ENCODE results near the gene ADCY7.

Gene ADCY7

GRCh38 chr16:50282010-50282538 lies 15.7 kb downstream of the ADCY7 start:
- no peak for DNase-seq (ENCODE audit: low read depth)

DNA sequence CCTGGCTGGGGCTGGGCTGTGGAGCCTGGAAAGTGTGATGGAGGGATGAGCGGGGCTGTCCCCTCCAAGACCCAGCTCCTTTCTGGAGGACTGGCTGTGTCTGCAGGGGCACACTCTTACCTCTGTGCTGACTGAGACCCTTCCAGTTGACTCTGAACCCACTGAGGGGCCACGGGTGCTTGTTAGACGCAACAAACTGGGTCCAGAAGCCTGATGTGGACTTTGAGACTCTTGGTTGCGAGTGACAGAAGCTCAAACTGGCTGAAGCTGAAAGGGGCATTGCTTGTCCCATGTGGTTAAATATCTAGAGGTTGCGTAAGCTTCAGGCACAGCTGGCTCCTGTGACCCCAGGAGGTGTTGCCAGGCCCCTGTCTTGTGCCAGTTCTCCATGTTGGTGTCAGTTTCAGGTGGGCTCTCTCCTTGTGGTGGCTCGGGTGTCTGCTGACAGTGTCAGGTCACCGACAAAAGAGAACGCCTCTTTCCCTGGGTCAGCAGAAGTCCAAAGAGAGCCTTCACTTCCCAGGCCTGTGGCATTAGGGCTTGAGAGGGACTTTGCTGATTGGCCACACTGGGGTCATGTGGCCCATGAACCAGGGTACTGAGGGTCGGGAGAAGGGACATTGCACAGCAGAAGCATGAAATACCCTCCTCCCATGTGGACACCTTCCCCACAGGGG lies 16.7 kb downstream of the ADCY7 start:
- DNase-seq (ENCODE audit: low read depth): no peak

DNA sequence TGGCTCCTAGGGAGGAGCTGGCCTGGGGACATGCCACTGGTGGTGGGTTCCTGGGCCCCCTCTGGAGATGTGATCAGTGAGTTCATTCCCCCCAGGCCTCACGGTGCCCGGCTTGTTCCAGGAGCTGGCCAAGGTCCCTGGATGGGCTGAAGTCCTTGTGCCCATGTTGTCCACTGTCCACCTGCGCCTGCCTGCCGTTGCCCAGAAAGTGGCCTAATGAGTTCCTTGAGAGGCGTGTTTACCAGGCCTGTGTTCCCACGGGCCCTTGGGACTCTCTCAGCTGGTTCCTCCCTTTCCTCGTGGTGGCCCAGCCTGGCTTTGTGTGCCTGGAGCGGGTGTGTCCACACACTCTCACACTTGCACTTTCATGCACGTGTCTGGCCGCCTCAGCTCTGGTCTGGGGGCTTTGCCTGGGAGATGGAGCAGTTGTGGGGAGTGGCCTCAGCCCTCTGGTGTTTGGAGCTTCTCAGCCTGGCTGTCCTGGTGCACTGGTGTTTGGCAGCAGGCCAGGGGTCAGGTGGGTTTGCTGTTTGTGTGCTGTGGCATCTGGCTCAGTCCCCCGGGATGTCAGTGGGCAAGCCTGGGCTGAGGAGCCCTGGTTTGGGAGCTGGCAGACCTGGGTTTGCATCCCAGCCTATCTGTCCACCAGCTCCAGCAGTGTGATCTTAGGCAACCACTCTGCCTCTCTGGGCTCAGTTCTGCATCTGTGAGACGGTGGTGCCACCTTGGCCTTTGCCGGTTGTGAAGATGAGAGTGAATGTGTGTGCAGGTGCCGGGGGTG lies 18.0 kb downstream of the ADCY7 start:
- no peak for DNase-seq (ENCODE audit: low read depth)

- DNase-seq (ENCODE audit: low read depth): no peak
Observed at GRCh38 chr16:50285406-50286003, 19.2 kb downstream of the ADCY7 start.

DNA sequence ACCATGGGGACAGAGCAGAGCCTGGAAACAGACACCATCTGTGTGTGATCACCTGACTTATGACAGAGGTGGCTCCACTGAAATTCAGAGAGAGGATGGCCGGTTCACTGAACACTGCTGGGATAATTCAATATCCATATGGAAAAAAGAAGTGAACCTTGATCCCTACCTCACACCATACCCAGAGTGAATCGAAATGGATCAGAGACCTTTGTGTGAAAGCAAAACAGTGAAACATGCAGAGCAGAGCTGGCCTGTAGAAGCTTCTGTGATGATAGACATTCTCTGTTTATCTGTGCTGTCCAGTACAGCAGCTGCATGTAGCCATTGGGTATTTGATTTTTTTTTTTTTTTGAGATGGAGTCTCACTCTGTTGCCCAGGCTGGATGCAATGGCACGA lies 20.3 kb downstream of the ADCY7 start:
- no peak for DNase-seq (ENCODE audit: low read depth)

- DNase-seq (ENCODE audit: low read depth): no peak
Observed at GRCh38 chr16:50288026-50288425, 21.7 kb downstream of the ADCY7 start.

DNA sequence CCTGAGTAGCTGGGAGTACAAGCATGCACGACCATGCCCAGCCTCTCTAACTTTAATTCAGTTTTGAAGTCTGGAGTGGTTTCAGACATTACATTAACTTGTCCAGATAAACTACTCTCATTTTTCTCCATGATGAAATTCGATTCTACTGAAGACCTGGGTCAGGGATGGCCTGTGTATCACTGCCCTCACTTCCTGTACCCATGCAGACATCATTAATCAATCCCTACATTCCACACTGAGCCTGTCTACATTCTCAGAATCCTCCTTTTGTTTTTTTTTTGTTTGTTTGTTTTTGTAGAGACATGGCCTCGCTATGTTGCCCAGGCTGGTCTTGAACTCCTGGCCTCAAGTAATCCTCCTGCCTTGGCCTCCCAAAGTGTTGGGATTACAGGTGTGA lies 22.6 kb downstream of the ADCY7 start:
- no peak for DNase-seq (ENCODE audit: low read depth)

DNA sequence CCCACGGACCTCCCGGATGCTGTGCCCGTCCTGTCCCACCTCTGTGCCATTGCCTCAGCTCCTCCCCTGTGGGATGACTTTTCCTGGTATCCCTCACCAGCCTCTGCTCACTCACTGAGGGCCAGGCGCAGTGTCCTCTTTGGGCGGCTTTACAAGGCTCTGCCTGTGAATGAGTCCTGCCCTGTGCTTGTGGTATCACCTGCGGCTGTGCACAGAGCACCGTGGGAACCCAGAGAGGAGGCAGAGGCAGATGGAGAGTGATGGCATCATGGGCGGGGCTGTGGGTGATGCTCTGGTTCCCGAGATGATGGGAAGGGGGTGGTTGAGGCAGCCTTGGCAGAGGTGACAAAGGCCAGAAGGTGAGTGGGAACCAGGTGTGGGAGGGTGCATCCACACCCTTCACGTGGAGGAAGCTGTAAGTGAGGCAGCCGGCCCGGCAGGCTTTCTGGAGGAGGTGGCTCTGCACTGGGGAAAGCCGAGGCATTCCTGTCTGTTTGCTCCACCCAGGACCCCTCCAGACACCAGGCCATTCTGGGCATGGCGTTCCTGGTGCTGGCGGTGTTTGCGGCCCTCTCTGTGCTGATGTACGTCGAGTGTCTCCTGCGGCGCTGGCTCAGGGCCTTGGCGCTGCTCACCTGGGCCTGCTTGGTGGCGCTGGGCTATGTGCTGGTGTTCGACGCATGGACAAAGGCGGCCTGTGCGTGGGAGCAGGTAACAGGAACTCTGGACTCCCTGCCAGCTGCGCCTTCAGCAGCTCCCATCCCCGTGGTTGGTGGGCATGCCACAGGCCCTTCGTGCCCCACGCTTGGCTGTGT lies 23.8 kb downstream of the ADCY7 start:
- no peak for DNase-seq (ENCODE audit: low read depth)

DNA sequence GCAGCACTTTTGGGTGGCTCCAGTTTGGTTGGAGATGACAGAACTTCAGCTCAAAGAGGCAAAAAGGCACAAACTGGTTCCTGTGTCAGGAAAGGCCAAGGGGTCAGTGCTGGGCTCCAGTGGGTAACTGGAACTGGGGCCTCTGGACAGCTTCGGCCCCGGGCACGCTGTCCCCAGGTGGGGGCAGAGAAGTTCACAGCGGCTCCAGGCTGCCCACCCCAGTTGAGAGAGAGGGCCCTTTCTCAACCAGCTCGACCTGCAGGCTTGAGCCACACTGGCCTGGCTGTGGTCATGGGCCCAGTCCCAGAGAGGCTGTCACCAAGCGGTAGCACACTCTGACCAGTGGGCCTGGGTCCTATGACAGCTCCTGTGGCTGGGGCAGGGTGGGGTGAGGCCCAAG lies 24.5 kb downstream of the ADCY7 start:
- no peak for DNase-seq (ENCODE audit: low read depth)

DNA sequence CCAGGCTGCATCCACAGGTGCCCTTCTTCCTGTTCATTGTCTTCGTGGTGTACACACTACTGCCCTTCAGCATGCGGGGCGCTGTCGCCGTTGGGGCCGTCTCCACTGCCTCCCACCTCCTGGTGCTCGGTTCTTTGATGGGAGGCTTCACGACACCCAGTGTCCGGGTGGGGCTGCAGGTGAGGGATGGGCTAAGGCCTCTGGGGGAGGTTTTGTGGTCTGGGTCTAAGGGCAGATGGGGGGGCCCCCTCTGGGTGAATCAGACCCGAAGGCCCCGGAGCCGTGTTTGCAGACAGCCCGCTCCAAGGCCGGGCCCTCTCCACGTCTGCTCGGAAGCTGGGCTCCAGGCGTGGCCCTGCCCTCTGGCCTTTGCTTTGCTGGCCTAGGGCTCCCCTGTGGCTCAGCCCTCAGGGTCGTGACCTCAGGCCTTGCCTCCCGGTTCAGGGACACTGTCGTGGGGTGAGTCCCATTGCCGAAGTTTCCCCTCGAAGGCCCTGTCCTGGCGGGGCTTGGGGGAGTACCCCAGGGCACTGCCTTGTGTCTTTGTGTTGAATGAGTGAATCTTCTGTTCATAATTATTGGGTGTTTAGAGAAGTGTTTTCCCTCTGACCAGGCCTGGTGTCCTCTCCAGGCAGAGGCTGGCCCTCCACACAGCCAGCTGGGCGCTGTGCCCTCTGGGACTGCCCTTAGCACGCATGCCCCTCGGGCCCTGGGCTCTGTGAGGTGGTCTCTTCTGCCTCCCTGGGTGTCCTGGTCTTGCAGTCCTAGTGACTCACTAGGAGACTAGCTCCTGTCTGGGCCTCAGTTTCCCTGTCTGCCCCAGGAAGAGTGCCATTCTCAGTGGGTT lies 25.6 kb downstream of the ADCY7 start:
- DNase-seq (ENCODE audit: low read depth): no peak

GRCh38 chr16:50292566-50292948 lies 26.2 kb downstream of the ADCY7 start:
- DNase-seq (ENCODE audit: low read depth): no peak

DNA sequence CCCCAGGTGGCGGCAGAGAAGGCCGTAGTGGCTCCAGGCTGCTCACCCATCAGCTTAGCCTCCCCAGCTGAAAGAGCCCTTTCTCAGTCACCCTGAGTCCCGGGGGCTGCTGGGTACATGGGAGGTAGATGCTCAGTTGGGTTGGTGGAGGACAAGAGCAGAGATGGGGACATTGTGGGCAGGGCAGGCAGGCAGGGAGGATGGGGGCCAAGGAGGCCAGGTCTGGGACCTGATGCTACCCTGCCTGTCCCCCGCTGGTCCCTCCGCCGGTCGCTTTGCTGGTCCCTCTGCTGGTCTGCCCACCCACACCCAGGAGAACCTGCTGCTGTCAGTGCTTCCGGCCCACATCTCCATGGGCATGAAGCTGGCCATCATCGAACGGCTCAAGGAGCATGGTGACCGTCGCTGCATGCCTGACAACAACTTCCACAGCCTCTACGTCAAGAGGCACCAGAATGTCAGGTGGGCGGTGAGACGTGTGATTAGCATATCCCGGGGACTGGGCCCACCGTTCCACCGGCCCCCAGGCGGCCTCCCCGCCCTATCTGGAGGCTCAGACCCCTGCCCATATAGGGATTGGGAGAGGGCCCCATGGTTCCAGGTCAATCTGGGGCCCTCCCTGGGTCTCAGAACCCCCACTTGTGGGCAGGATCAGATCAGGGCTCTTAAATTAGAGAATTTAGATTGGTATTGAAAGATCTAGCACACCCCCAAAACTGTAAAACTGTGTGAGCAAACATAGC lies 26.9 kb downstream of the ADCY7 start:
- no peak for DNase-seq (ENCODE audit: low read depth)

- no peak for DNase-seq (ENCODE audit: low read depth)
Observed at GRCh38 chr16:50293994-50294855, 27.9 kb downstream of the ADCY7 start.

GRCh38 chr16:50294955-50295354 lies 28.6 kb downstream of the ADCY7 start:
- no peak for DNase-seq (ENCODE audit: low read depth)

GRCh38 chr16:50295541-50296132 lies 29.3 kb downstream of the ADCY7 start:
- no peak for DNase-seq (ENCODE audit: low read depth)

DNA sequence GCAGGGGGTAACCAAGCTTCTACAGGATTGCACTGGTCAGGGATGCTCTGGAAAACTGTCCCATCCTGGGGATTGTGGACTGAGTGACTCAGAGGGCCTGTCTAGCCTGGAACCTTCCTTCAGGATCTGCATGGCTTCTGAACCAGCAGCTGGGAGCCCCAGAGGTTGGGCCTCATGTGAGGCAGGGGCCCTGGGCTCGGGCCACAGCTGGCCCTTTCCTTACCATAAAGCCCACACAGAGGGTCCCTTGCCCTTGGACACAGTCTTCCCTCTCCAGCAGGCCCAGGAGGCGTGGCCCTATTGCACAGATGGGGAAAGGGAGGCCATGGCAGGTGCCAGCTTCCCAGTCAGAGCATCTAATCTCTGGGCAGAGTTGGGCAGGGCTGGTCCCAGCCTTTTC lies 30.5 kb downstream of the ADCY7 start:
- no peak for DNase-seq (ENCODE audit: low read depth)

GRCh38 chr16:50297301-50298074 lies 31.1 kb downstream of the ADCY7 start:
- DNase-seq (ENCODE audit: low read depth): no peak

DNA sequence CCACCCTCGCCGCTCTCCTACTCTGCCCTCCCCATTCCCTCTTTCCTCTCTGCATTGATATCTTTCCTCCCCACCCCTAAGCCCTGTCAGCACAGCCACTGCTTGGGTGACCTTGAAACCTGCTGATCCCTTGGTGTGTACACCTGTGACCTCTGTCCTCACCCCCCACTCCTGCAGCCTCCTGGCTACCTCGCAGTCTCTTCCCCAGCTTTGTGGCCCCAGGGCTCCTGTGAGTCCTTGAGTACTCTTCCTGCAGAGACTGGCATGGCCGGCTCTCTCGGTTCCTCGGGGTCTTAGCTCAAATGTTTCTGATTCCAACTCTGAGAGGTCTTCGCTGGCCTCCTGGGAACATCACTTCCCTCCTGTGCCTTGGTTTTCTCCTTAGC lies 31.7 kb downstream of the ADCY7 start:
- DNase-seq (ENCODE audit: low read depth): no peak
